Coronary artery (tissue), 2 donors: Measurements from ENCODE around the gene CAPN7.
A peak's percentile ranks its signal among the peaks of the same experiment; 100 is the strongest.

Experiments
- DNase-seq: peaks from one replicate; pipeline ENCODE4 v3.0.0-alpha.2; 2017; ENCODE audit warnings: low spot score
- H3K27ac ChIP-seq, 2 donors: fragments of 200-600 bp; sonication (generic); one replicate each; pipeline ENCODE4 v1.5.1; 2016 to 2019
- H3K4me3 ChIP-seq: fragments of 200-600 bp; sonication (generic); 2 replicates; pipeline ENCODE4 v1.5.1; 2016; ENCODE audit warnings: mild to moderate bottlenecking, moderate library complexity
- TF ChIP-seq, protein P1 (sequence below): fragments of 200-600 bp; sonication (generic); IDR thresholded peaks from one replicate; pipeline ENCODE4 v1.5.1; 2019; ENCODE audit warnings: antibody characterized with exemption

CAPN7 gene

DNA sequence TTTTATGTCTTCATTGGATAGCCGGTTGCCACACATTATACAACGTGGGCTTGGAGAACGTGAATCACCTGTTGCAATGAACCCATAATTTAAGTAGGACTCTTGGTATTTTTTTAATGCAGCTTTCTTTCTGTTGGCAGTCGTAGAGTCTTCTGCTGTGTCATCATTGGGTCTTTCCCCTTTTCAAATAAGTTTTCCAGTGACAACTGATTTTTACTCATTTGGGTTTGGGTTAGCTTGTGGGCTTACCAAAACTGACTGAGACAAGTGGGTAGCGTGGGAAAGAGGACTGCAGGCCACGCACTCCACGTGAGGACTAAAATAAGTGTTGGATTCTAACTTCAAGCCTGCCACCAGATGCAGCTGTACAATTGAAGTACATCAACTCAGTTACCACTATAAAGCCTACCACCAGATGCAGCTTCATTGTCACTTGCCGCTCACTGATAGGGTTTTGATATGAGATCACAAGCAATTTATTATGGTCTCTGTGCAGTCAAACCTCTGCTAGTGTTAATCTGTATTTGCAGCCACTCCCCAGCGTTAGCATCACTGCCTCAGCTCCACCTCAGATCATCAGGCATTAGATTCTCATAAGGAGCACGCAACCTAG lies 6.4 kb upstream of the CAPN7 start:
- Histone ChIP-seq H3K4me3 (no peak overlapping the region), H3K27ac (no peak overlapping the region)
- DNase-seq = no peak
- TF ChIP-seq, protein P1, sequence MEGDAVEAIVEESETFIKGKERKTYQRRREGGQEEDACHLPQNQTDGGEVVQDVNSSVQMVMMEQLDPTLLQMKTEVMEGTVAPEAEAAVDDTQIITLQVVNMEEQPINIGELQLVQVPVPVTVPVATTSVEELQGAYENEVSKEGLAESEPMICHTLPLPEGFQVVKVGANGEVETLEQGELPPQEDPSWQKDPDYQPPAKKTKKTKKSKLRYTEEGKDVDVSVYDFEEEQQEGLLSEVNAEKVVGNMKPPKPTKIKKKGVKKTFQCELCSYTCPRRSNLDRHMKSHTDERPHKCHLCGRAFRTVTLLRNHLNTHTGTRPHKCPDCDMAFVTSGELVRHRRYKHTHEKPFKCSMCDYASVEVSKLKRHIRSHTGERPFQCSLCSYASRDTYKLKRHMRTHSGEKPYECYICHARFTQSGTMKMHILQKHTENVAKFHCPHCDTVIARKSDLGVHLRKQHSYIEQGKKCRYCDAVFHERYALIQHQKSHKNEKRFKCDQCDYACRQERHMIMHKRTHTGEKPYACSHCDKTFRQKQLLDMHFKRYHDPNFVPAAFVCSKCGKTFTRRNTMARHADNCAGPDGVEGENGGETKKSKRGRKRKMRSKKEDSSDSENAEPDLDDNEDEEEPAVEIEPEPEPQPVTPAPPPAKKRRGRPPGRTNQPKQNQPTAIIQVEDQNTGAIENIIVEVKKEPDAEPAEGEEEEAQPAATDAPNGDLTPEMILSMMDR = no peak

DNA sequence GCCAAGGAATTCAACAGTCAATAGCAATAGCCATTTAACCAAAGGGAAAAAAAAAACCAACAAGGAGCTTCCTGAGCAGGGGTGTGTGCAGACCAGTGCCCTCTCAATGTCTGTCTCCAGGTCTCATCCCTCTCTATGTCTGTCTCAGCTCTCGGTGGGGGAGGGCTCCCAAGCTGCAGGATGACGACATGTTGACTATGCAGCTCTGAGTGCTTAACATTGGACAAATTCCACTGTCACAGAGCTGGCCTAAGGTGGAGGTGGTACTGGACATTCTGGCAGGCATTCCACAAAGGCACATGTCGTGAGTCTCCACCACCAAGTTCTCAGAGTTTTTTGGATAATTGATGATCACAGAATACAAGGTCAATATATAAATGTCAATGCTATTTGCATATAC lies 2.0 kb upstream of the CAPN7 start:
- TF ChIP-seq, protein P1 = no peak
- H3K4me3 ChIP-seq = no peak overlapping the region
- no peak overlapping the region for H3K27ac ChIP-seq
- DNase-seq = no peak

DNA sequence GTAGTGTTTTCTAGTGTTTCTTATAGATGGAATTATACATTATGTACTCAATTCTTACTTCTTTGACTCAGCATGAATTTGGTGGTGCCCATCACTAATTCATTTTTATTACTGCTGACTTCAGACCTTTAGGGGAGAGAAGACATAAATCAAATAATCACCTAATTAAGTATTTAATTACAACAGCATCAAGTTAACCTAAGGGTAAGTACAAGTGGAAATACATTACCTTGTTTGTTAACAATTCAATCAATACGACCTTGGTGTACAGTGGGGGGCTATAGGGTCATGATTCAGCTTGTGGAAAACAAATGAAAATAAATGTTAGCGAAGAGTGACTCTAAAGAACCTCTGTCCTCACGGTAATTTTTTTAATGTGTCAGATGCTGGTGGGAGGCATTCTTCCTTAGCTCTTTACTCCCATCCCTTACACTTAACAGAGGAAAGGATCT lies 538 bp upstream of the CAPN7 start:
- Histone ChIP-seq H3K4me3 (peak overlapping the region; percentile 87), H3K27ac (peak overlapping the region; percentile 98 to 99)
- no peak for DNase-seq
- TF ChIP-seq, protein P1 = no peak

DNA sequence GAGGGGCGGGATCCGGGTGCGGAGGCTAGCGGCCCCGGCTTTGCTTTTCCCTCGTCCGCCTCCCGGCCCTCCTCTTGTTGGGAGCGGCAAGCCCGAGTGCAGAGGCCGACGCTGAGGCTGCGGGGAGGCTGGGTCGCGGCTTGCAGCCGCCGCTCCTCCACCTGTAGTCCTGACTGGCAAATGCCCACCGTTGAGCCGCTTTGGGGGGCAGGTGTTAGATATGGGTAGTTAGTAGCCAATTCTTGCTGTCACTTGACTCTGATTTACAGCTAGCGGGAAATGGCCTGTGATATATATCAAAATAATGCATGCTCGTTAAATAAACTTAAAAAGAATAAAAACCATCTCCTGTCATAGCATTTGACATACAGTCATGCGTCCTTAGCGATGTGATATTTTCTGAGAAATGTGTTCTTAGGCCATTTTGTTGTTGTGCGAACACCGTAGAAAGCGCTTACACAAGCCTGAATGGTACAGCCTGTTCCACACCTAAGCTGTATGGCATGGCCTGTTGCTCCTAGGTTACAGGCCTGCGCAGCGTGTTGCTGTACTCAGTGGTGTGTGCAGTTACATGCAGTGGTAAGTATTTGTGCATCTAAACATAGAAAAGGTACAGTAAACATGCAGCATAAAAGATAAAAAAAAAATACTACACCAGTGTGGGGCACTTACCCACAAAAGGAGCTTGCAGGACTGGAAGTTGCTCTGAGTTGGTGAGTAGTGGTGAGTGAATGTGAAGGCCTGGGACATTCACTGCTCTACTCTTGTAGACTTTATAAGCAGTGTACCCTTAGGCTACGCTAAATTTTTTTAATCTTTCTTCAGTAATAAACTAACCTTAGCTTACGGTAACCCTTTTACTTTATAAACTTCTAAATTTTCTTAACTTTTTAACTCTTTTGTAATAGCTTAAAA lies 873 bp downstream of the CAPN7 start:
- TF ChIP-seq, protein P1 = no peak
- DNase-seq = no peak
- Histone ChIP-seq H3K4me3 (peak overlapping the region; percentile 87), H3K27ac (peak overlapping the region; percentile 98 to 99)

DNA sequence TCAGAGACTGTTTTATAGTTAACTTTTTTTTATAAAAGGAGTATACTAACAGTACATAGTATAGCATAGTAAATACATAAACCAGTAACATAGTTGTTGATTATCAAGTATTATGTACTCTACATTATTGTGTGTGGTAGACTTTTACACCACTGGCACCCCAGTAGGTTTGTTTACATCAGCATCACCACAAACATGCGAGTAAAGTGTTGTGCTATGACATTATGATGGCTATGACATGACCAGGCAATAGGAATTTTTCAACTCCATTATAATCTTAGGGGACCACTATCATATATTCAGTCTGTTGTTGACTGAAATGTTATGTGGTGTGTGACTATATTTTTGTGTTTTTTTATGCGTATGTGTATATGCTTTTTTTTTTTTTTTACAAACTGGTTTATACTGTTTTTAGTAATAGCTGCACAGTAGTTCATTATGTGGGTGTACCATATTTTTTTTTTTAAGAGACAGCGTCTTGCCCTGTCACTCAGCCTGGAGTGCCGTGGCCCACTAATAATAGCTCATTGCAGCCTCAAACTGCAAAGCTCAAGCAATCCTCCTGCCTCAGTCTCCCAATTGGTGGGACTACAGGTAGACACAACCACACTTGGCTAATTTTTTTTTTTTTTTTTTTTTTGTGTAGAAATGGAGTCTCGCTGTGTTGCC lies 1.9 kb downstream of the CAPN7 start:
- peak overlapping the region in 1 of 2 donors; percentile 99 for H3K27ac ChIP-seq
- no peak for DNase-seq
- H3K4me3 ChIP-seq = peak overlapping the region; percentile 87
- TF ChIP-seq, protein P1 = no peak

DNA sequence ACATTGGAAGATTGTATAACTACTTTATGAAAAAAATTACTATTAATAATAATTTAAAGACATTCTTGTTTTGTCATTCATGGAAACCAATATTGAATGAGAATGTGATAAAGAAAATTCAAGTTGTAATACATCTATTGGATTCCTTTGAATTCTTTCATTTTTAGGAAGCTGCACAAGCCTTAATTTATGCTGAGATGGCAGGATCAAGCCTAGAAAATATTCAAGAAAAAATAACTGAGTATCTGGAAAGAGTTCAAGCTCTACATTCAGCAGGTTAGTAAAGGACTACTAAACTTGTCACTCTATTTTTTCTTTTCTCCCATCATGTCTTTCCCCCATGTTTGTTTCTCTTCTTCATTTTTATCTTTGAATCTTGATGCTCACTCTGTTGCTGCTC lies 5.9 kb downstream of the CAPN7 start:
- TF ChIP-seq, protein P1 = no peak
- no peak for DNase-seq
- no peak overlapping the region for H3K4me3 ChIP-seq
- H3K27ac ChIP-seq = no peak overlapping the region
